HCT116 (cell line): Measurements from ENCODE around the gene BICD1. TPM values are rescaled to one million over a fixed set of nuclear protein-coding genes. Genes with fewer than 3 reads are reported as not detected.

Source experiments
- ATAC-seq: fragments of 200-7000 bp; cut with Tn5 transposase; 2 replicates; pipeline ENCODE4 v1.9.1; 2020; ENCODE audit warnings: mild to moderate bottlenecking, moderate library complexity
- BruUV-seq: library from RNA; stranded (reverse); fragments of 400-500 nt; replicated peaks from 2 replicates; lab custom pipeline; 2021; lab: Mats Ljungman, UMichigan
- CTCF ChIA-PET: fragments of 300-600 bp; sonication (Branson Sonifier 250); formaldehyde crosslinking; loops from one replicate; lab custom pipeline; 2021; ENCODE audit warnings: antibody characterized with exemption; lab: Charles Lee
- POLR2A ChIA-PET: fragments of 300-600, 350-600 bp; sonication (Branson Sonifier 250); formaldehyde crosslinking; loops from one replicate; lab custom pipeline; 2021; ENCODE audit warnings: antibody characterized with exemption; lab: Charles Lee
- RAD21 ChIA-PET, 2 experiments: fragments of 300-600 bp; sonication (Branson Sonifier 250); formaldehyde crosslinking; loops; one replicate each; lab custom pipeline; 2023; ENCODE audit warnings: low total read pairs in 2 of 2; ENCODE audit not compliant: uncharacterized antibody in 2 of 2, unreplicated experiment in 2 of 2, low non-redundant PET in 1 of 2; lab: Charles Lee
- DNase-seq: peaks from one replicate; pipeline ENCODE4 v3.0.0-alpha.2; 2010; ENCODE audit warnings: low read depth, low spot score
- H2AFZ ChIP-seq: fragments of 200-600 bp; shearing (Covaris generic), sonication (generic); 2 replicates; pipeline ENCODE4 v1.6.1; 2017; ENCODE audit warnings: low read depth, mixed run types, mixed read lengths, antibody characterized with exemption, low read length; ENCODE audit not compliant: poor library complexity, severe bottlenecking
- H3K27ac ChIP-seq: 2 replicates; pipeline ENCODE4 v1.5.1; 2012; ENCODE audit warnings: low read depth, low read length
- H3K27me3 ChIP-seq: fragments of 200-600 bp; sonication (generic); 2 replicates; pipeline ENCODE4 v1.6.1; 2016; ENCODE audit warnings: mixed run types, low read length, mixed read lengths; ENCODE audit not compliant: insufficient read depth
- H3K36me3 ChIP-seq, 2 experiments: fragments of 200-500 bp in 1 of 2; fragments of 200-600 bp in 1 of 2; sonication (Bioruptor generic) in 1 of 2; sonication (generic) in 1 of 2; 2 replicates each; pipeline versions ENCODE4 v1.5.1 to v1.6.1; 2014 to 2016; ENCODE audit warnings: low read length in 2 of 2, inconsistent platforms in 1 of 2, mixed read lengths in 1 of 2, mixed run types in 1 of 2; ENCODE audit not compliant: insufficient read depth in 2 of 2, control insufficient read depth in 1 of 2
- H3K4me1 ChIP-seq, 2 experiments: fragments of 200-600 bp in 1 of 2; sonication (generic) in 1 of 2; 2 replicates each; pipeline versions ENCODE4 v1.5.1 to v1.6.1; 2012 to 2017; ENCODE audit warnings: low read length in 2 of 2, inconsistent platforms in 1 of 2, mild to moderate bottlenecking in 1 of 2, mixed read lengths in 1 of 2, mixed run types in 1 of 2, moderate library complexity in 1 of 2; ENCODE audit not compliant: insufficient read depth in 2 of 2, control insufficient read depth in 1 of 2
- H3K4me2 ChIP-seq: fragments of 200-600 bp; sonication (generic); 2 replicates; pipeline ENCODE4 v1.6.1; 2017; ENCODE audit warnings: mixed run types, low read length, mixed read lengths
- H3K4me3 ChIP-seq, 2 experiments: fragments of 200-600 bp in 1 of 2; sonication (generic) in 1 of 2; replicated peaks in 1 of 2; 2 replicates each; pipeline ENCODE4 v1.5.1; 2011 to 2016; ENCODE audit warnings: low read length in 2 of 2, control low read depth in 1 of 2, low read depth in 1 of 2, mild to moderate bottlenecking in 1 of 2, mixed read lengths in 1 of 2, mixed run types in 1 of 2
- H3K79me2 ChIP-seq: fragments of 200-600 bp; sonication (generic); 2 replicates; pipeline ENCODE4 v1.6.1; 2017; ENCODE audit warnings: mild to moderate bottlenecking, mixed run types, low read length, moderate library complexity, mixed read lengths; ENCODE audit not compliant: insufficient read depth
- H3K9ac ChIP-seq: fragments of 200-600 bp; sonication (generic); 2 replicates; pipeline ENCODE4 v1.6.1; 2016; ENCODE audit warnings: low read length, mixed read lengths
- H3K9me2 ChIP-seq: fragments of 200-600 bp; sonication (generic), shearing (Covaris generic); 2 replicates; pipeline ENCODE4 v1.6.1; 2017; ENCODE audit warnings: mixed run types, mild to moderate bottlenecking, moderate library complexity; ENCODE audit not compliant: insufficient read depth
- H3K9me3 ChIP-seq, 2 experiments: fragments of 200-500 bp in 1 of 2; fragments of 200-600 bp in 1 of 2; sonication (Bioruptor generic) in 1 of 2; sonication (generic) in 1 of 2; 2 replicates each; pipeline ENCODE4 v1.6.1; 2014 to 2017; ENCODE audit warnings: low read length in 2 of 2, mixed read lengths in 2 of 2, inconsistent platforms in 1 of 2, low read depth in 1 of 2, mild to moderate bottlenecking in 1 of 2, mixed run types in 1 of 2, moderate library complexity in 1 of 2; ENCODE audit not compliant: control insufficient read depth in 1 of 2, insufficient read depth in 1 of 2
- H4K20me1 ChIP-seq: fragments of 200-600 bp; sonication (generic), shearing (Covaris generic); 2 replicates; pipeline ENCODE4 v1.6.1; 2017; ENCODE audit warnings: mixed run types, mild to moderate bottlenecking, moderate library complexity; ENCODE audit not compliant: insufficient read depth
- CTCF ChIP-seq, 3 experiments: fragments of 200-600 bp in 1 of 3; sonication (generic) in 1 of 3; IDR thresholded peaks in 2 of 3; conservative IDR thresholded peaks in 1 of 3; 2 replicates each; pipeline ENCODE4 v1.5.1; 2012 to 2017; ENCODE audit warnings: low read depth in 2 of 3, low read length in 2 of 3, antibody characterized with exemption in 1 of 3, borderline replicate concordance in 1 of 3, control low read depth in 1 of 3, mild to moderate bottlenecking in 1 of 3, mixed read lengths in 1 of 3, mixed run types in 1 of 3, moderate library complexity in 1 of 3; ENCODE audit not compliant: insufficient read depth in 1 of 3
- RAD21 ChIP-seq: IDR thresholded peaks from 2 replicates; pipeline ENCODE4 v1.6.1; 2012; ENCODE audit warnings: low read depth, mild to moderate bottlenecking
- REST ChIP-seq: IDR thresholded peaks from 2 replicates; pipeline ENCODE4 v1.6.1; 2012; ENCODE audit warnings: low read depth
- intact Hi-C: fragments of 100-400 bp; cut with micrococcal nuclease; formaldehyde crosslinking; loops from 2 replicates; pipeline ENCODE4 v1.10.0; 2022
- total RNA-seq: library from RNA; stranded (reverse); gene quantifications from one replicate; pipeline ENCODE4 v1.2.1, GENCODE V29; 2021; ENCODE audit not compliant: unreplicated experiment

The BICD1 gene
- total RNA-seq, 1 experiment from 2014 or later = 32.5 TPM

GRCh38 chr12:32365473-32366064 lies 258.9 kb downstream of the BICD1 start:
- H3K4me3 ChIP-seq = no peak overlapping the region
- no peaks in the 10 kb centered on the region for H3K27me3 ChIP-seq
- no peak overlapping the region for H3K9ac ChIP-seq
- H3K36me3 ChIP-seq = no peaks in the 10 kb centered on the region
- H3K9me2 ChIP-seq = no peaks in the 10 kb centered on the region
- BruUV-seq = no TSS peak
- ChIA-PET RAD21 (interaction anchor here in 1 of 2 experiments (0.6 kb wide), 1 partner anchor 37 kb away, joined by 3 read pairs; no protein-coding TSS in a partner anchor), CTCF (interaction anchor here (0.8 to 2.3 kb wide), 5 partner anchors 292 to 712 kb away, joined by 3 to 25 read pairs (median 5); partner anchors contain the start of gene YARS2), POLR2A (no interaction called here)
- ATAC-seq = peak; percentile 91
- H3K4me2 ChIP-seq = no peak overlapping the region
- no peaks in the 10 kb centered on the region for H3K79me2 ChIP-seq
- H4K20me1 ChIP-seq = no peaks in the 10 kb centered on the region
- peak; percentile 58 for DNase-seq
- H3K4me1 ChIP-seq = no peaks in the 10 kb centered on the region
- H3K9me3 ChIP-seq = no peaks in the 10 kb centered on the region
- intact Hi-C loops = loop anchor here (1.0 to 10.0 kb wide), 6 partner anchors 89 to 1659 kb away; partner anchors contain the start of genes ALG10 and YARS2
- H3K27ac ChIP-seq = no peak overlapping the region
- H2AFZ ChIP-seq = no peak overlapping the region
- peak; percentile 88 for TF ChIP-seq RAD21
- peak; percentile 74 to 93 (median 76) for TF ChIP-seq CTCF (IDR thresholded peaks at IDR 0.05 in 2 of 3, conservative IDR thresholded peaks at IDR 0.05 in 1 of 3; ENCODE audit: borderline replicate concordance in 1 of 3, insufficient read depth in 1 of 3, low read depth in 2 of 3, low read length in 2 of 3)
- no peak for TF ChIP-seq REST
